GM06990 (cell line): ENCODE results near the gene FSTL4.

Experiments used
- DNase-seq: peaks from one replicate; pipeline ENCODE4 v3.0.0-alpha.2; 2011; ENCODE audit not compliant: insufficient read length; ENCODE audit errors: extremely low read depth
- H3K27me3 ChIP-seq: replicated peaks from 2 replicates; pipeline ENCODE4 v1.6.0; 2011; ENCODE audit warnings: low read length; ENCODE audit not compliant: control insufficient read depth, insufficient read depth
- H3K36me3 ChIP-seq: 2 replicates; pipeline ENCODE4 v1.5.1; 2011; ENCODE audit warnings: low read length; ENCODE audit not compliant: control insufficient read depth, insufficient read depth
- H3K4me3 ChIP-seq: replicated peaks from 2 replicates; pipeline ENCODE4 v1.5.1; 2011; ENCODE audit warnings: low read depth, mild to moderate bottlenecking, control low read depth, low read length
- TF ChIP-seq, protein P1 (sequence below): IDR thresholded peaks from 2 replicates; pipeline ENCODE4 v1.5.1; 2011; ENCODE audit warnings: low read length, control low read depth, mild to moderate bottlenecking, inconsistent platforms; ENCODE audit not compliant: insufficient read depth, poor library complexity, severe bottlenecking

The FSTL4 gene

DNA sequence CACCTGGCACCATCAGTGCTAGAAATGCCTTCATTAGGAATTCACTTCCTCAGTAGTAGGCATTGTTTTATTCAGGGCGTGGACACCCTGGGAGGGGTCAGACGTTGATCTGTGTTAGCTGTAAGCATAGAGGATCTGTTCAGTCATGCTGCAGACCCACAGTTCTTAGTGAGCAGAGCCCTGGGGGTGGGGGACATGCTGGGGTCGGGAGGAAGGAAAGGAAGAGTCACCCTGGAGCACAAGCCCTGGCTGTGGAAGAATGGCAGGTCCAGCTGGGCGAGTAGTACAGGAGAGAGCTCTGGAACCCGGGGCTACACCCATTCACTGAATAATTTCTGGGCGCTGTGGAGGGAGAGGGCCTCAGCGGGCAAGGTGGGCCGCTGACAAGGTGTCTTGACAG lies 172.5 kb downstream of the FSTL4 start:
- DNase-seq = no peak
- Histone ChIP-seq H3K27me3 (no peaks in the 10 kb centered on the region), H3K4me3 (no peak overlapping the region), H3K36me3 (no peaks in the 10 kb centered on the region)
- TF ChIP-seq, protein P1, sequence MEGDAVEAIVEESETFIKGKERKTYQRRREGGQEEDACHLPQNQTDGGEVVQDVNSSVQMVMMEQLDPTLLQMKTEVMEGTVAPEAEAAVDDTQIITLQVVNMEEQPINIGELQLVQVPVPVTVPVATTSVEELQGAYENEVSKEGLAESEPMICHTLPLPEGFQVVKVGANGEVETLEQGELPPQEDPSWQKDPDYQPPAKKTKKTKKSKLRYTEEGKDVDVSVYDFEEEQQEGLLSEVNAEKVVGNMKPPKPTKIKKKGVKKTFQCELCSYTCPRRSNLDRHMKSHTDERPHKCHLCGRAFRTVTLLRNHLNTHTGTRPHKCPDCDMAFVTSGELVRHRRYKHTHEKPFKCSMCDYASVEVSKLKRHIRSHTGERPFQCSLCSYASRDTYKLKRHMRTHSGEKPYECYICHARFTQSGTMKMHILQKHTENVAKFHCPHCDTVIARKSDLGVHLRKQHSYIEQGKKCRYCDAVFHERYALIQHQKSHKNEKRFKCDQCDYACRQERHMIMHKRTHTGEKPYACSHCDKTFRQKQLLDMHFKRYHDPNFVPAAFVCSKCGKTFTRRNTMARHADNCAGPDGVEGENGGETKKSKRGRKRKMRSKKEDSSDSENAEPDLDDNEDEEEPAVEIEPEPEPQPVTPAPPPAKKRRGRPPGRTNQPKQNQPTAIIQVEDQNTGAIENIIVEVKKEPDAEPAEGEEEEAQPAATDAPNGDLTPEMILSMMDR = no peak

DNA sequence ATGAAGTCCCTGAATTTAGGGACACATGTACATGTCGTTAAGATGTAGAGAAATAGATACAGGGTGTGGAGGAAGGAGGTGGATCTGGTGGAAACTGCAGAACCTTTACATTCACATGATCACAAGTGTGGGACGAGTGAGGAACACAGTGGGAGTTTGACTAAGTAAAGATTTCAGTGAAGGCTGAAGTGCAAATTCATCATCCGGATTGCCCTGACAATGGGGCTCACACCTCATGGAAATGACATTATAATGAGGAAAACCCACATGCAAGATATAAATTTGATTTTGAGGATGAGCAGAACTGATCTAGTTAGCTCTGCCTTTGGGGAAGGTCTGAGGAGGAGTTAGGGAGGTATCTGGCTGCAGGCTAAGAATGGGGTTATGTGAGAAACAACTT lies 173.9 kb downstream of the FSTL4 start:
- Histone ChIP-seq H3K4me3 (no peak overlapping the region), H3K36me3 (no peaks in the 10 kb centered on the region), H3K27me3 (no peaks in the 10 kb centered on the region; the same call in 1 of the 2 replicates)
- no peak for DNase-seq
- TF ChIP-seq, protein P1 = no peak

DNA sequence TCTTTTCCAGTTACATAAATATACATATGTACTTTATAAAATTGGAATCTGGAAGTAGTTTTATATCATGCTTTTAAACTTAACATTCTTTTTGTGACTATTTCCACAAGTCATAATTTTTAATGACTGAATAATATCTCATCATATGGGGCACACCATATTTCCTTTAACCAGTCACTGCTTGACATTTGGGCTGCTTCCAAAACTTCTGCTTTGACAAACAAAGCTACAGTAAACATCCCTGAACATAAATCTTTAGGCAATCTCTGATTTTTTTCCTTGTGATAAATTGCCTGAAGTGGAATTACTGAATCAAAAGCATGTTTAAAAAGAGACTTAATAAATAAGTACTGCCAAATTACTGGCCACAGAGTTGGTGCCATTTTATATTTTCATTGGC lies 178.0 kb downstream of the FSTL4 start:
- TF ChIP-seq, protein P1 = no peak
- H3K4me3 ChIP-seq = no peak overlapping the region
- DNase-seq = no peak
- H3K27me3 ChIP-seq = no peaks in the 10 kb centered on the region; the same call in none of the 2 replicates
- no peaks in the 10 kb centered on the region for H3K36me3 ChIP-seq

DNA sequence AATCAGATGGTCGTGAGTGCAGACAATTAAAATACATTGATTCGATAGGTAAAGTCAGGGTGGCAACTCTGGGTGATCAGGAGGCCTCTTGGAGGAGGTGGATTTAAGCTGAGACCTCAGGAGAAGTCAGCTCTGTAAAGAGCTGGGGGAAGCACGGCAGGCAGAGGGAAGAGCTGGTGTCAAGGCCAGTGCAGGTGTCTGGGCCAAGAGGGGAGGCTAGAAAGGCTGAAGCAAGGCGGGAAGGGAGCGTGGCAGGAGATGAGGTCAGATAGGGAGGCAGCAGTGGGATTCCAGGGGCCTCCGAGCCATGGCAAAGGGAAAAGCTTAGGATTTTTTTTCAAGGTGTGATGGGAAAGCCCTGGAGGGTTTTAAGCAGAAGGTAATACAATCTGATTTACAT lies 178.7 kb downstream of the FSTL4 start:
- H3K27me3 ChIP-seq = no peaks in the 10 kb centered on the region; the same call in none of the 2 replicates
- TF ChIP-seq, protein P1 = no peak
- no peak overlapping the region for H3K4me3 ChIP-seq
- no peaks in the 10 kb centered on the region for H3K36me3 ChIP-seq
- no peak for DNase-seq

DNA sequence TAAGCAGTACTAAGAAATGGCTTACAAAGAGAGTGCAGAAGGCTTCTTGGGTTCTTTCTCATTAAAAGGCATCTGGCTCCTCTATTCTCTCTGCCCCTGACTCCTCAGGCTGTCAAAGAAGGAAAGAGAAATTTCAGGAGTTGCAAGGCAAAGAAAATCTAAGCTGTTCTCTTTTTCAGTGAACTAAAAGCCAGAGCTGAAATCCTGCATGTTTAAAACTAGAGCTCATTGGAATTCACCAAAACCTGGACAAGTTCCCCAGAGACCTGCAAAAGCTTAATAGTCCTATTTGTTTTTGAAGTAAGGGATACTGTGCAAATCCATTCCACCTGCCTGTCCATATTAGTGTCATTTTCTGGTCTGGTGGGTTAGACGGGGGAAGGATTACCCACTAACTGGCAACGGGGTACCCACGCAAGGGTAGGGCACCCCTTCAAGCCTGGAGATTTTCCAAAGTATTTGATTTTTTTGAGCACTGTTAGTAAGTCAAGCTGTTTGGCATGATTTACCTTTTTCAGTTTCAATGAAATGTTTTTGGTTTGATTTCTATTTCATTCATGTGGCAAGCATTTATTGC lies 179.3 kb downstream of the FSTL4 start:
- DNase-seq = no peak
- H3K4me3 ChIP-seq = no peak overlapping the region
- H3K27me3 ChIP-seq = no peaks in the 10 kb centered on the region; the same call in none of the 2 replicates
- TF ChIP-seq, protein P1 = no peak
- no peaks in the 10 kb centered on the region for H3K36me3 ChIP-seq

DNA sequence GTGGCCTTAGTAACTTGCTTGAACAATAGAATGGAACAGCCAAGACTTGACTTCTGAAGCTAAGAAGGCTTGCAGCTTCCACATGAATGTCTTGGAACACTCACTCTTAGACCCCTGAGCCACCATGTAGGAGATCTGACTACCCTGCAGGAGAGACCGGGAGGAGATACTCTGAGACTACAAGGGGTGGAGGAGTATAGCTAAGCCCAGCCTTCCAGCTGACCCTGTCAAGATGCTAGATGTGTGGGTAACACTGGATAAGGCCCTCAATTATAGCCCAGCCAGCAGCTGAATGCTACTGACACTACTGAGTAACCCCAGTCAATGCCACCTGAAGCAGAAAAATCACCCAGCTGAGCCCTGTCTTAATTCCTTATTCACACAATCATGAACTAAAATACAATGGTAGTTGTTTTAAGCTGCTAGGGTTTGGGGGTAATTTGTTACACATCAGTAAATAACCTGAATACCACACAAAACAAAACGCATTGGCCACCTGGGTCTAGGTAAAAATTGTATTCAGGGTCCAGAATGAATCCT lies 180.9 kb downstream of the FSTL4 start:
- DNase-seq = no peak
- TF ChIP-seq, protein P1 = no peak
- H3K36me3 ChIP-seq = no peaks in the 10 kb centered on the region
- H3K4me3 ChIP-seq = no peak overlapping the region
- H3K27me3 ChIP-seq = no peaks in the 10 kb centered on the region; the same call in none of the 2 replicates
